GM12878 (cell line): Measurements from ENCODE around the gene GFI1. TPM values are rescaled to one million over a fixed set of nuclear protein-coding genes. Genes with fewer than 3 reads are reported as not detected.

Experiments
- ATAC-seq: fragments of 200-7000 bp; cut with Tn5 transposase; 3 replicates; pipeline ENCODE4 v1.9.1; 2020; ENCODE audit warnings: mild to moderate bottlenecking, moderate library complexity
- BruUV-seq: library from RNA; stranded (reverse); fragments of 400-500 nt; replicated peaks from 2 replicates; lab custom pipeline; 2021; lab: Mats Ljungman, UMichigan
- CTCF ChIA-PET: fragments of 300-600 bp; sonication (Branson Sonifier 250); formaldehyde crosslinking; extraction: SDS; loops from one replicate; lab custom pipeline; 2021; ENCODE audit warnings: inconsistent platforms; lab: Yijun Ruan, JAX
- POLR2A ChIA-PET: fragments of 350-600 bp; formaldehyde crosslinking; extraction: SDS; loops from one replicate; lab custom pipeline; 2021; ENCODE audit warnings: inconsistent platforms; lab: Charles Lee
- RAD21 ChIA-PET: fragments of 300-600 bp; sonication (Branson Sonifier 250); formaldehyde crosslinking; loops from one replicate; lab custom pipeline; 2023; ENCODE audit warnings: antibody characterized with exemption; ENCODE audit not compliant: unreplicated experiment; lab: Charles Lee
- SMC1A ChIA-PET: fragments of 300-600 bp; sonication (Branson Sonifier 250); formaldehyde crosslinking; loops from one replicate; lab custom pipeline; 2023; ENCODE audit not compliant: unreplicated experiment, uncharacterized antibody; lab: Charles Lee
- DNase-seq: peaks from one replicate; pipeline ENCODE4 v3.0.0-alpha.2; 2011; ENCODE audit warnings: low read depth, low spot score
- FAIRE-seq: peaks from 3 replicates; lab custom pipeline; 2011; peaks lifted over from hg19 to GRCh38; lab: Jason Lieb, UNC
- H2AFZ ChIP-seq: 2 replicates; pipeline ENCODE4 v1.6.0; 2011; ENCODE audit warnings: low read depth, low read length, control low read depth; ENCODE audit not compliant: control insufficient read depth
- H3K27ac ChIP-seq: 2 replicates; pipeline ENCODE4 v1.5.1; 2011; ENCODE audit warnings: control low read depth; ENCODE audit not compliant: control insufficient read depth, insufficient read depth
- H3K27me3 ChIP-seq, 2 experiments: replicated peaks in 1 of 2; 2 replicates each; pipeline versions ENCODE4 v1.6.0 to v1.6.1; 2011; ENCODE audit warnings: low read length in 1 of 2; ENCODE audit not compliant: control insufficient read depth in 2 of 2, insufficient read depth in 2 of 2
- H3K36me3 ChIP-seq, 2 experiments: 2 replicates each; pipeline ENCODE4 v1.5.1; 2011; ENCODE audit warnings: low read length in 1 of 2; ENCODE audit not compliant: control insufficient read depth in 2 of 2, insufficient read depth in 2 of 2
- H3K4me1 ChIP-seq: 2 replicates; pipeline ENCODE4 v1.6.1; 2011; ENCODE audit warnings: mild to moderate bottlenecking, low read length, moderate library complexity, mixed read lengths; ENCODE audit not compliant: control insufficient read depth, insufficient read depth
- H3K4me2 ChIP-seq: 2 replicates; pipeline ENCODE4 v1.6.0; 2011; ENCODE audit warnings: control low read depth; ENCODE audit not compliant: control insufficient read depth, insufficient read depth
- H3K4me3 ChIP-seq: fragments of 200-600 bp; sonication (generic); 2 replicates; pipeline ENCODE4 v1.5.1; 2016
- H3K79me2 ChIP-seq: 2 replicates; pipeline ENCODE4 v1.6.0; 2011; ENCODE audit warnings: low read length; ENCODE audit not compliant: control insufficient read depth, insufficient read depth
- H3K9ac ChIP-seq: 2 replicates; pipeline ENCODE4 v1.8.0; 2011; ENCODE audit warnings: low read length, control low read depth, mixed read lengths; ENCODE audit not compliant: control insufficient read depth, insufficient read depth
- H3K9me3 ChIP-seq: replicated peaks from 3 replicates; pipeline ENCODE4 v1.5.1; 2011; ENCODE audit warnings: mild to moderate bottlenecking, low read length; ENCODE audit not compliant: control insufficient read depth, insufficient read depth
- H4K20me1 ChIP-seq: 2 replicates; pipeline ENCODE4 v1.6.0; 2011; ENCODE audit not compliant: control insufficient read depth, insufficient read depth
- CEBPZ ChIP-seq: fragments of 150-350 bp; IDR thresholded peaks from 2 replicates; pipeline ENCODE4 v1.6.1; 2016; ENCODE audit warnings: low read depth, low read length
- JUND ChIP-seq: IDR thresholded peaks from 2 replicates; pipeline ENCODE4 v1.6.1; 2012; ENCODE audit warnings: low read depth, mild to moderate bottlenecking, low read length, improper control_type of control experiment, moderate library complexity
- STAT3 ChIP-seq: IDR thresholded peaks from 2 replicates; pipeline ENCODE4 v1.6.1; 2011; ENCODE audit warnings: low read depth, low read length, improper control_type of control experiment
- USF1 ChIP-seq: IDR thresholded peaks from 2 replicates; pipeline ENCODE4 v1.6.1; 2011; ENCODE audit warnings: borderline replicate concordance, low read depth, mild to moderate bottlenecking, moderate library complexity, mixed read lengths, low read length; ENCODE audit not compliant: insufficient read depth; ENCODE audit errors: extremely low read length
- WGBS: methylation state at CpG from one replicate; pipeline ENCODE4 v1.1.6; 2016; ENCODE audit warnings: low lambda C conversion rate; ENCODE audit not compliant: insufficient replicate concordance, insufficient coverage; ENCODE audit errors: missing lambda C conversion rate; 5-methylcytosine and 5-hydroxymethylcytosine counted together
- in situ Hi-C: fragments of 300-500 bp; cut with MboI; formaldehyde crosslinking; loops from 9 replicates; pipeline ENCODE4 v1.14.3; 2018; ENCODE audit warnings: mixed read lengths
- intact Hi-C: fragments of 100-400 bp; cut with micrococcal nuclease; formaldehyde crosslinking; loops from one replicate; pipeline ENCODE4 v1.14.2; 2022; ENCODE audit not compliant: unreplicated experiment
- polyA plus RNA-seq, 11 experiments: library from polyadenylated mRNA; depleted of rRNA in 4 of 11; unstranded in 6 of 11; stranded (reverse) in 5 of 11; fragments of >200 nt; fragmentation: Nextera tagmentation in 4 of 11; fragmentation: Illumina TruSeq in 1 of 11; extraction: Ambion mirVana in 4 of 11; extraction: Trizol in 1 of 11; gene quantifications; 1 replicate in 1 of 11; 2 replicates in 10 of 11; pipeline versions ENCODE4 v1.2.1 to v1.2.3, GENCODE V29; 2011 to 2016; ENCODE audit warnings: inconsistent platforms in 2 of 11, missing spikeins in 2 of 11, low read depth in 1 of 11
- total RNA-seq, 4 experiments: library from RNA; depleted of rRNA in 3 of 4; stranded (reverse); fragments of >200 nt in 3 of 4; fragmentation: Illumina TruSeq in 1 of 4; extraction: Trizol in 1 of 4; gene quantifications; 2 replicates each; pipeline versions ENCODE4 v1.2.1 to v1.2.3, GENCODE V29; 2013 to 2021

Gene GFI1
- total and polyA plus RNA-seq, 10 of the 15 experiments (the other 5 are each of a cell fraction or from before 2014, with no cell fraction given): 1.8 to 18.3 (median 7.4) TPM

- FAIRE-seq (no peak), ATAC-seq (no peak), DNase-seq (no peak)
- Histone ChIP-seq H3K4me1 (peaks cover 3% of the 10 kb centered on the region), H4K20me1 (no peaks in the 10 kb centered on the region), H3K27me3 (no peaks in the 10 kb centered on the region), H3K36me3 (no peaks in the 10 kb centered on the region), H3K9ac (no peak overlapping the region), H3K4me2 (no peak overlapping the region), H3K27ac (no peak overlapping the region), H3K9me3 (no peaks in the 10 kb centered on the region), H3K4me3 (no peak overlapping the region), H3K79me2 (no peaks in the 10 kb centered on the region), H2AFZ (no peak overlapping the region)
- ChIA-PET SMC1A (interaction anchor here (1.0 to 8.6 kb wide), 9 partner anchors 14 to 185 kb away, joined by 3 to 100 read pairs (median 6); no protein-coding TSS in a partner anchor), CTCF (interaction anchor here (1.0 to 10.1 kb wide), 8 partner anchors 9 to 178 kb away, joined by 3 to 60 read pairs (median 6); no protein-coding TSS in a partner anchor), RAD21 (interaction anchor here (0.7 to 9.0 kb wide), 9 partner anchors 14 to 261 kb away, joined by 3 to 138 read pairs (median 4); no protein-coding TSS in a partner anchor), POLR2A (interaction anchor here (0.9 to 8.7 kb wide), 4 partner anchors 16 to 89 kb away, joined by 3 to 77 read pairs (median 4); no protein-coding TSS in a partner anchor)
- WGBS: 40% methylated on average over 3 of the region's 3 CpGs
- no peak for TF ChIP-seq CEBPZ
- no peak for TF ChIP-seq JUND
- no peak for TF ChIP-seq USF1
- TF ChIP-seq STAT3: no peak
- in situ Hi-C loops: no loop called here
- intact Hi-C loops: loop anchor here (5.0 kb wide), 1 partner anchor 109 kb away; no protein-coding TSS in a partner anchor
- BruUV-seq: no TSS peak
These were observed 1.7 kb upstream of the GFI1 start for GRCh38 chr1:92488416-92488815.
